Testis (tissue), 2 donors: Measurements from ENCODE around the gene WSB1.

ENCODE experiments used
- POLR2A ChIP-seq: fragments of 450-650 bp; IDR thresholded peaks from one replicate; pipeline ENCODE4 v1.6.1; 2017; ENCODE audit warnings: antibody characterized with exemption, mild to moderate bottlenecking, moderate library complexity
- TF ChIP-seq, protein P1 (sequence below), 3 experiments: fragments of 450-650 bp in 2 of 3; fragments of 200-600 bp in 1 of 3; sonication (generic) in 1 of 3; IDR thresholded peaks; one replicate each; pipeline ENCODE4 v1.5.1; 2016 to 2019; ENCODE audit warnings: antibody characterized with exemption in 3 of 3, mild to moderate bottlenecking in 2 of 3, moderate library complexity in 1 of 3

DNA sequence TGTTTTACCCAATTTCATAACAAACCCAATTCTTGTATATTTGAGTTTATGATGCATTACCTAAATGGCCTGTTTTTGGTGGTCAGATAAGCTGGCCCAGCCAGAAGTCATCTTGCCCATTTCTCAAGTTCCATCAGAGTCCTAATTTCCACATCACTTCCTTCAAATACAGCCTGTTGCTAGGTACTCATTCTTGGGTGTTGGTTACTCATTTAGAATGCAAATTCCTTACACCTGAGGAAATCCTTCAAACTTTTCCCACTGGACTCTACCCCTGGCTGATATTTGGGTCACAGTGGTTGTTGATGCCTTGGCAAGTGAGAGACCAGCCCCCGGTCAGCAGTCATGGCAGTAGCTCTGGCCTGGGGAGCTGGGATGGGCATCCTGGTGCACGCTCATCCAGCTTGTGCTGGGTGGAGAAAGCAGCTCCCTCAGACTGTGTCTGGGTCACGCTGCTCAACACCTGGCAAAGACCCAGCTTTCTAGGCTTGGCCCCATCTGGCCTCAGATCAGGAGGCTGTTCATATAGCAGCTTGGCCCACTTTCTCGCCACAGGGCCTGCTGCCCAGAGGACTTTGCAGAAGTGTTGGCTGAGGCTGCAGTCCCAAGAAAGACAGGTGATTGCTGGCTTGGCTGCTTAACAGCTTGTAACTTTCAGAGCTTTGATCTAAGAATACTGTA, 25.8 kb downstream of the WSB1 start:
- TF ChIP-seq, protein P1, sequence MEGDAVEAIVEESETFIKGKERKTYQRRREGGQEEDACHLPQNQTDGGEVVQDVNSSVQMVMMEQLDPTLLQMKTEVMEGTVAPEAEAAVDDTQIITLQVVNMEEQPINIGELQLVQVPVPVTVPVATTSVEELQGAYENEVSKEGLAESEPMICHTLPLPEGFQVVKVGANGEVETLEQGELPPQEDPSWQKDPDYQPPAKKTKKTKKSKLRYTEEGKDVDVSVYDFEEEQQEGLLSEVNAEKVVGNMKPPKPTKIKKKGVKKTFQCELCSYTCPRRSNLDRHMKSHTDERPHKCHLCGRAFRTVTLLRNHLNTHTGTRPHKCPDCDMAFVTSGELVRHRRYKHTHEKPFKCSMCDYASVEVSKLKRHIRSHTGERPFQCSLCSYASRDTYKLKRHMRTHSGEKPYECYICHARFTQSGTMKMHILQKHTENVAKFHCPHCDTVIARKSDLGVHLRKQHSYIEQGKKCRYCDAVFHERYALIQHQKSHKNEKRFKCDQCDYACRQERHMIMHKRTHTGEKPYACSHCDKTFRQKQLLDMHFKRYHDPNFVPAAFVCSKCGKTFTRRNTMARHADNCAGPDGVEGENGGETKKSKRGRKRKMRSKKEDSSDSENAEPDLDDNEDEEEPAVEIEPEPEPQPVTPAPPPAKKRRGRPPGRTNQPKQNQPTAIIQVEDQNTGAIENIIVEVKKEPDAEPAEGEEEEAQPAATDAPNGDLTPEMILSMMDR (IDR thresholded peaks at IDR 0.05) = no peak
- no peak for TF ChIP-seq POLR2A
